ENCODE measurements around the gene NMS.

Gene NMS

GRCh38 chr2:100485396-100485795 lies 15.1 kb downstream of the NMS start:
- DNase-seq, result no peak

- no peak for DNase-seq
Observed at GRCh38 chr2:100494712-100495111, 24.4 kb downstream of the NMS start.

GRCh38 chr2:100502782-100503181 lies 32.5 kb downstream of the NMS start:
- DNase-seq, result no peak

GRCh38 chr2:100504542-100504941 lies 34.3 kb downstream of the NMS start:
- no peak for DNase-seq

GRCh38 chr2:100509066-100509465 lies 38.8 kb downstream of the NMS start:
- no peak for DNase-seq

GRCh38 chr2:100513650-100514049 lies 43.4 kb downstream of the NMS start:
- DNase-seq, result no peak

GRCh38 chr2:100517556-100517955 lies 47.3 kb downstream of the NMS start:
- no peak for DNase-seq

GRCh38 chr2:100518801-100519200 lies 48.5 kb downstream of the NMS start:
- no peak for DNase-seq

- no peak for DNase-seq
Observed at GRCh38 chr2:100520224-100520623, 49.9 kb downstream of the NMS start.

GRCh38 chr2:100522430-100522829 lies 52.1 kb downstream of the NMS start:
- DNase-seq, result no peak

- DNase-seq, result no peak
Observed at GRCh38 chr2:100524331-100524730, 54.0 kb downstream of the NMS start.

- DNase-seq, result no peak
Observed at GRCh38 chr2:100526868-100527267, 56.6 kb downstream of the NMS start.

- no peak for DNase-seq
Observed at GRCh38 chr2:100527440-100528015, 57.2 kb downstream of the NMS start.

- no peak for DNase-seq
Observed at GRCh38 chr2:100529176-100529575, 58.9 kb downstream of the NMS start.

- DNase-seq, result no peak
Observed at GRCh38 chr2:100529900-100530299, 59.6 kb downstream of the NMS start.
